GM23338 (cell line): ENCODE data around the gene FAM78B. TPM values are rescaled to one million over a fixed set of nuclear protein-coding genes. Genes with fewer than 3 reads are reported as not detected.

Experiments
- ATAC-seq: fragments of 200-7000 bp; cut with Tn5 transposase; 3 replicates; pipeline ENCODE4 v1.9.1; 2020
- DNase-seq: peaks from one replicate; pipeline ENCODE4 v3.0.0-alpha.2; 2015; ENCODE audit warnings: low spot score
- H2AFZ ChIP-seq: fragments of 200-600 bp; sonication (generic); 2 replicates; pipeline ENCODE4 v1.8.0; 2016; ENCODE audit warnings: antibody characterized with exemption, mild to moderate bottlenecking, moderate library complexity
- H3F3A ChIP-seq: fragments of 200-600 bp; sonication (generic); replicated peaks from 2 replicates; pipeline ENCODE4 v1.8.0; 2017; ENCODE audit warnings: antibody characterized with exemption, mixed run types, low read depth
- H3K27ac ChIP-seq: fragments of 200-600 bp; sonication (generic); 2 replicates; pipeline ENCODE4 v1.6.1; 2016; ENCODE audit warnings: low read depth
- H3K27me3 ChIP-seq: fragments of 200-600 bp; sonication (generic); 2 replicates; pipeline ENCODE4 v1.8.0; 2016; ENCODE audit warnings: mild to moderate bottlenecking, mixed run types, moderate library complexity; ENCODE audit not compliant: insufficient read depth
- H3K36me3 ChIP-seq: fragments of 200-600 bp; sonication (generic); 2 replicates; pipeline ENCODE4 v1.8.0; 2016; ENCODE audit warnings: mild to moderate bottlenecking; ENCODE audit not compliant: insufficient read depth
- H3K4me1 ChIP-seq: fragments of 200-600 bp; sonication (generic); 2 replicates; pipeline ENCODE4 v1.8.0; 2016; ENCODE audit warnings: mild to moderate bottlenecking, moderate library complexity; ENCODE audit not compliant: insufficient read depth
- H3K4me2 ChIP-seq: fragments of 200-600 bp; sonication (generic); 2 replicates; pipeline ENCODE4 v1.7.1; 2017; ENCODE audit warnings: mixed run types
- H3K4me3 ChIP-seq: fragments of 200-600 bp; sonication (generic); 2 replicates; pipeline ENCODE4 v1.6.1; 2016; ENCODE audit warnings: mixed run types
- H3K79me2 ChIP-seq: fragments of 200-600 bp; sonication (generic); replicated peaks from 2 replicates; pipeline ENCODE4 v1.8.0; 2017; ENCODE audit warnings: mild to moderate bottlenecking; ENCODE audit not compliant: insufficient read depth
- H3K9me2 ChIP-seq: fragments of 200-600 bp; sonication (generic); 2 replicates; pipeline ENCODE4 v1.8.0; 2017; ENCODE audit not compliant: insufficient read depth
- H4K20me1 ChIP-seq: fragments of 200-600 bp; sonication (generic); replicated peaks from 2 replicates; pipeline ENCODE4 v1.8.0; 2017; ENCODE audit warnings: mild to moderate bottlenecking; ENCODE audit not compliant: insufficient read depth
- H3K27ac Mint-ChIP-seq: 2 replicates; pipeline ENCODE4 v1.8.0; 2020; ENCODE audit warnings: inconsistent platforms, mild to moderate bottlenecking, moderate library complexity, mixed read lengths
- H3K27me3 Mint-ChIP-seq: 3 replicates; pipeline ENCODE4 v1.8.0; 2022; ENCODE audit warnings: low read depth, mild to moderate bottlenecking, moderate library complexity, mixed read lengths, inconsistent platforms; ENCODE audit not compliant: insufficient read depth, poor library complexity
- H3K36me3 Mint-ChIP-seq: 3 replicates; pipeline ENCODE4 v1.8.0; 2021; ENCODE audit warnings: low read depth, mild to moderate bottlenecking, inconsistent platforms, moderate library complexity, mixed read lengths
- H3K4me1 Mint-ChIP-seq: 3 replicates; pipeline ENCODE4 v1.8.0; 2020; ENCODE audit warnings: mild to moderate bottlenecking, inconsistent platforms, mixed read lengths
- H3K4me3 Mint-ChIP-seq: 3 replicates; pipeline ENCODE4 v1.8.0; 2021; ENCODE audit warnings: moderate library complexity, mild to moderate bottlenecking, inconsistent platforms, mixed read lengths
- H3K9me3 Mint-ChIP-seq: 3 replicates; pipeline ENCODE4 v1.8.0; 2020; ENCODE audit warnings: moderate library complexity, mild to moderate bottlenecking, inconsistent platforms, mixed read lengths
- CREB1 ChIP-seq: fragments of 250-450 bp; sonication (Bioruptor Pico); IDR thresholded peaks from 2 replicates; pipeline ENCODE4 v1.5.0; 2020; ENCODE audit warnings: low read depth, mild to moderate bottlenecking, moderate library complexity
- EZH2 ChIP-seq: fragments of 200-600 bp; sonication (generic); IDR thresholded peaks from one replicate; pipeline ENCODE4 v1.8.0; 2017; ENCODE audit warnings: antibody characterized with exemption, mild to moderate bottlenecking, low read depth; ENCODE audit not compliant: unreplicated experiment
- JUNB ChIP-seq: IDR thresholded peaks from one replicate; pipeline ENCODE4 v1.6.1; 2016; ENCODE audit warnings: antibody characterized with exemption; ENCODE audit not compliant: unreplicated experiment
- POLR2AphosphoS5 ChIP-seq: IDR thresholded peaks from 2 replicates; pipeline ENCODE4 v1.6.1; 2016; ENCODE audit warnings: antibody characterized with exemption, low read depth
- ZNF331 ChIP-seq: fragments of 250-450 bp; sonication (Bioruptor Pico); IDR thresholded peaks from 2 replicates; pipeline ENCODE4 v1.5.0; 2020; ENCODE audit warnings: low read depth, mild to moderate bottlenecking, moderate library complexity
- polyA plus RNA-seq: library from polyadenylated mRNA; unstranded; fragments of >200 nt; fragmentation: Nextera tagmentation; extraction: Ambion mirVana; gene quantifications from 2 replicates; pipeline ENCODE4 v1.2.1, GENCODE V29; 2016
- total RNA-seq: library from RNA; depleted of rRNA; stranded (reverse); fragments of >200 nt; shearing (Covaris generic); gene quantifications from 2 replicates; pipeline ENCODE4 v1.2.3, GENCODE V29; 2014
- TF ChIP-seq, protein P1 (sequence below): IDR thresholded peaks from 2 replicates; pipeline ENCODE4 v1.6.1; 2016; ENCODE audit warnings: antibody characterized with exemption
- TF ChIP-seq, protein P2 (sequence below), 2 experiments: fragments of 200-600 bp in 1 of 2; sonication (generic) in 1 of 2; conservative IDR thresholded peaks; 2 replicates each; pipeline versions ENCODE4 v1.5.1 to v1.6.1; 2016 to 2017; ENCODE audit warnings: antibody characterized with exemption in 2 of 2, low read depth in 2 of 2, mild to moderate bottlenecking in 2 of 2, moderate library complexity in 1 of 2
- TF ChIP-seq, protein P3 (sequence below): IDR thresholded peaks from one replicate; pipeline ENCODE4 v1.6.1; 2018; ENCODE audit warnings: antibody characterized with exemption; ENCODE audit not compliant: unreplicated experiment

Gene FAM78B
- total and polyA plus RNA-seq, 2 experiments from 2014 or later = 1.6 to 4.6 TPM

DNA sequence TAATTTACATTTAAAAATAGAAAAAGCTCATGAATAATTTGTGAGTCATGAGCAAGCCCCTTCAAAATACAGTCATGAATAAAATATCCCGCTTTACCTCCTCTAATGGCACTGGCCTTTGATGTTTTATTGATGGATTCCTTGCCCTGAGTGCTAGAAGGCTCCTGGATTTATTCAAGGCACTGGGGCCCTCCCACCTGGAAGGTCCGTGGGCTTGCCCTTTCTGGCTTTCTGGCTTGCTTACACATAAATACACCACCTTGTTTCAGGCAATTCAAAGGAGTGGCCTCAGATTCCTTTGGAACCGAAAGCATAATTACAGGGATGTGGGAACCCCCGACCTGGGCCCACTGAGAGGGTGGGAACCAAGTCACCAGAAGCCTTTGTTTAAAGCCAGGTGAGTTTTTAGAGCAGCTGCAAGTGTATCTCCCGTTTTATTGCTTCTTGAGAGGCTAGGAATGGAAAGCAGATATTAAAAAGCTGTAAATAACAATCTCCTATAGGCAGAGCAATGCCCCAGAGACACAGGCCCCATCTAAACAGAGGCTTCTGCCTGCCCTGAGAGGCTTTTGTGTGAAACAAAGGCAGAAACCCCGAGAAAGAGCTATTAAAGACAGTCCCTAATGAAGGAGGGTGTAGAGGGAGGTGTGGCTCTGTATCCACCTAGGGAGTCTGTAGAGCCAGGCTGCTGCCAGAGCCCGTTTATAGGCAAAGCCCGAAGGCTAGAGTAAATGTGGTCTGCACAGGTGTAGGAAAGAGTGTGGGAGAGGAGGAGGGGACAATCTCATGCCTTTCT lies 126.4 kb downstream of the FAM78B start (continued):
- TF ChIP-seq, protein P1, sequence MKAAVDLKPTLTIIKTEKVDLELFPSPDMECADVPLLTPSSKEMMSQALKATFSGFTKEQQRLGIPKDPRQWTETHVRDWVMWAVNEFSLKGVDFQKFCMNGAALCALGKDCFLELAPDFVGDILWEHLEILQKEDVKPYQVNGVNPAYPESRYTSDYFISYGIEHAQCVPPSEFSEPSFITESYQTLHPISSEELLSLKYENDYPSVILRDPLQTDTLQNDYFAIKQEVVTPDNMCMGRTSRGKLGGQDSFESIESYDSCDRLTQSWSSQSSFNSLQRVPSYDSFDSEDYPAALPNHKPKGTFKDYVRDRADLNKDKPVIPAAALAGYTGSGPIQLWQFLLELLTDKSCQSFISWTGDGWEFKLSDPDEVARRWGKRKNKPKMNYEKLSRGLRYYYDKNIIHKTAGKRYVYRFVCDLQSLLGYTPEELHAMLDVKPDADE = no peak
- TF ChIP-seq, protein P2, sequence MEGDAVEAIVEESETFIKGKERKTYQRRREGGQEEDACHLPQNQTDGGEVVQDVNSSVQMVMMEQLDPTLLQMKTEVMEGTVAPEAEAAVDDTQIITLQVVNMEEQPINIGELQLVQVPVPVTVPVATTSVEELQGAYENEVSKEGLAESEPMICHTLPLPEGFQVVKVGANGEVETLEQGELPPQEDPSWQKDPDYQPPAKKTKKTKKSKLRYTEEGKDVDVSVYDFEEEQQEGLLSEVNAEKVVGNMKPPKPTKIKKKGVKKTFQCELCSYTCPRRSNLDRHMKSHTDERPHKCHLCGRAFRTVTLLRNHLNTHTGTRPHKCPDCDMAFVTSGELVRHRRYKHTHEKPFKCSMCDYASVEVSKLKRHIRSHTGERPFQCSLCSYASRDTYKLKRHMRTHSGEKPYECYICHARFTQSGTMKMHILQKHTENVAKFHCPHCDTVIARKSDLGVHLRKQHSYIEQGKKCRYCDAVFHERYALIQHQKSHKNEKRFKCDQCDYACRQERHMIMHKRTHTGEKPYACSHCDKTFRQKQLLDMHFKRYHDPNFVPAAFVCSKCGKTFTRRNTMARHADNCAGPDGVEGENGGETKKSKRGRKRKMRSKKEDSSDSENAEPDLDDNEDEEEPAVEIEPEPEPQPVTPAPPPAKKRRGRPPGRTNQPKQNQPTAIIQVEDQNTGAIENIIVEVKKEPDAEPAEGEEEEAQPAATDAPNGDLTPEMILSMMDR (conservative IDR thresholded peaks at IDR 0.05; ENCODE audit: low read depth in 2 of 2) = no peak
- TF ChIP-seq EZH2 (no peak), JUNB (no peak), POLR2AphosphoS5 (no peak), CREB1 (CRISPR knock-in tag) (no peak), ZNF331 (CRISPR knock-in tag) (no peak)
- TF ChIP-seq, protein P3, sequence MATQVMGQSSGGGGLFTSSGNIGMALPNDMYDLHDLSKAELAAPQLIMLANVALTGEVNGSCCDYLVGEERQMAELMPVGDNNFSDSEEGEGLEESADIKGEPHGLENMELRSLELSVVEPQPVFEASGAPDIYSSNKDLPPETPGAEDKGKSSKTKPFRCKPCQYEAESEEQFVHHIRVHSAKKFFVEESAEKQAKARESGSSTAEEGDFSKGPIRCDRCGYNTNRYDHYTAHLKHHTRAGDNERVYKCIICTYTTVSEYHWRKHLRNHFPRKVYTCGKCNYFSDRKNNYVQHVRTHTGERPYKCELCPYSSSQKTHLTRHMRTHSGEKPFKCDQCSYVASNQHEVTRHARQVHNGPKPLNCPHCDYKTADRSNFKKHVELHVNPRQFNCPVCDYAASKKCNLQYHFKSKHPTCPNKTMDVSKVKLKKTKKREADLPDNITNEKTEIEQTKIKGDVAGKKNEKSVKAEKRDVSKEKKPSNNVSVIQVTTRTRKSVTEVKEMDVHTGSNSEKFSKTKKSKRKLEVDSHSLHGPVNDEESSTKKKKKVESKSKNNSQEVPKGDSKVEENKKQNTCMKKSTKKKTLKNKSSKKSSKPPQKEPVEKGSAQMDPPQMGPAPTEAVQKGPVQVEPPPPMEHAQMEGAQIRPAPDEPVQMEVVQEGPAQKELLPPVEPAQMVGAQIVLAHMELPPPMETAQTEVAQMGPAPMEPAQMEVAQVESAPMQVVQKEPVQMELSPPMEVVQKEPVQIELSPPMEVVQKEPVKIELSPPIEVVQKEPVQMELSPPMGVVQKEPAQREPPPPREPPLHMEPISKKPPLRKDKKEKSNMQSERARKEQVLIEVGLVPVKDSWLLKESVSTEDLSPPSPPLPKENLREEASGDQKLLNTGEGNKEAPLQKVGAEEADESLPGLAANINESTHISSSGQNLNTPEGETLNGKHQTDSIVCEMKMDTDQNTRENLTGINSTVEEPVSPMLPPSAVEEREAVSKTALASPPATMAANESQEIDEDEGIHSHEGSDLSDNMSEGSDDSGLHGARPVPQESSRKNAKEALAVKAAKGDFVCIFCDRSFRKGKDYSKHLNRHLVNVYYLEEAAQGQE = no peak

DNA sequence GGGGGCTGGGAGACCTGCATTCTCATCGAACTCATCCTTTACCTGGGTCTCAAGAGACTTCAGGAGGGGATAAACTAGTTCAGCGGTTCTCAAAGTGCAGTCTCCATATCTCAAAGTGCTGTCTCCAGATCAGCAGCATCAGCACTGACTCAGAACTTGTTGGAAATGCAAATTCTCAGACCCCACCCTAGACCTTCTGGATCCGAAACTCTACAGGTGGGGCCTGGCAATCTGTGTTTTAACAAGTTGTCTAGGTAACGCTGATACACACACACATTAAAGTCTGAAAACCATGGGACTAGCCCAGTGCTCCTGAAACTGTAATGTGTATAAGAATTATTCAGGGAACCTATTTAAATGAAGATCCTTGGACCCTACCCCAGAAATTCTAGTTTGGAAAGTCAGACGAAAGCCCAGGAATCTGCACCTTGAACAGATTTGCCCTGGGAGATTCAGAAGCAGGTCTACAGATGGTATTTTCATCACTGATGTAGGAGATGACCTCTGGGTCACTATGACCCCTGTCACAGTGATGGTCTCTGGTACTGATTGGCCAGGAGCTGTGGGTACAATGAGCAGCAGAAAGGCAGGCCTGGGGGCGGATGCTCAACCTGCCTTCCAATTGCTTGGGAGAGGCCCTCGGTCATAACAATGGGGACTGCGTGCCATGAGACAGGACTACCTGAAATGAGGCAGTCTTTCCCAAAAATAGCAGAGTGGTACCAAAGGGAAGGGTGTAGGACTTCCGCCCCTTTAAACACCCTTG lies 127.2 kb downstream of the FAM78B start:
- no peak overlapping the region for H3K4me3 Mint-ChIP-seq
- H3K9me3 Mint-ChIP-seq = no peaks in the 10 kb centered on the region
- H3K4me1 Mint-ChIP-seq = peaks cover 10% of the 10 kb centered on the region
- Histone ChIP-seq H3K27me3 (no peaks in the 10 kb centered on the region), H3K4me3 (no peak overlapping the region), H4K20me1 (no peaks in the 10 kb centered on the region), H3K36me3 (no peaks in the 10 kb centered on the region), H3F3A (no peaks in the 10 kb centered on the region), H2AFZ (peak overlapping the region; percentile 72; the same call in 1 of the 2 replicates), H3K9me2 (no peaks in the 10 kb centered on the region; the same call in 1 of the 2 replicates), H3K4me1 (peaks cover 8% of the 10 kb centered on the region), H3K27ac (no peak overlapping the region), H3K79me2 (no peaks in the 10 kb centered on the region), H3K4me2 (no peak overlapping the region)
- no peak overlapping the region for H3K27ac Mint-ChIP-seq
- H3K36me3 Mint-ChIP-seq = no peaks in the 10 kb centered on the region
- DNase-seq = no peak
- TF ChIP-seq POLR2AphosphoS5 = no peak
- TF ChIP-seq, protein P2 (conservative IDR thresholded peaks at IDR 0.05; ENCODE audit: low read depth in 2 of 2) = no peak
- no peak for TF ChIP-seq ZNF331 (CRISPR knock-in tag)
- no peak for ATAC-seq
- H3K27me3 Mint-ChIP-seq = peaks cover 4% of the 10 kb centered on the region
